Measurements from ENCODE around the gene VSTM4.

Gene VSTM4

GRCh38 chr10:49086889-49087288 is 28.4 kb downstream of the VSTM4 start:
- Histone ChIP-seq H3K27me3 (ENCODE audit: insufficient read depth, poor library complexity, severe bottlenecking) (no peaks in the 10 kb centered on the region), H3K4me3 (replicated peaks; ENCODE audit: insufficient read depth, low read length) (no peak overlapping the region), H3K27ac (replicated peaks) (no peak overlapping the region)
- no peak for TF ChIP-seq GABPA (IDR thresholded peaks at IDR 0.05; ENCODE audit: low read depth)
- TF ChIP-seq, protein P1, sequence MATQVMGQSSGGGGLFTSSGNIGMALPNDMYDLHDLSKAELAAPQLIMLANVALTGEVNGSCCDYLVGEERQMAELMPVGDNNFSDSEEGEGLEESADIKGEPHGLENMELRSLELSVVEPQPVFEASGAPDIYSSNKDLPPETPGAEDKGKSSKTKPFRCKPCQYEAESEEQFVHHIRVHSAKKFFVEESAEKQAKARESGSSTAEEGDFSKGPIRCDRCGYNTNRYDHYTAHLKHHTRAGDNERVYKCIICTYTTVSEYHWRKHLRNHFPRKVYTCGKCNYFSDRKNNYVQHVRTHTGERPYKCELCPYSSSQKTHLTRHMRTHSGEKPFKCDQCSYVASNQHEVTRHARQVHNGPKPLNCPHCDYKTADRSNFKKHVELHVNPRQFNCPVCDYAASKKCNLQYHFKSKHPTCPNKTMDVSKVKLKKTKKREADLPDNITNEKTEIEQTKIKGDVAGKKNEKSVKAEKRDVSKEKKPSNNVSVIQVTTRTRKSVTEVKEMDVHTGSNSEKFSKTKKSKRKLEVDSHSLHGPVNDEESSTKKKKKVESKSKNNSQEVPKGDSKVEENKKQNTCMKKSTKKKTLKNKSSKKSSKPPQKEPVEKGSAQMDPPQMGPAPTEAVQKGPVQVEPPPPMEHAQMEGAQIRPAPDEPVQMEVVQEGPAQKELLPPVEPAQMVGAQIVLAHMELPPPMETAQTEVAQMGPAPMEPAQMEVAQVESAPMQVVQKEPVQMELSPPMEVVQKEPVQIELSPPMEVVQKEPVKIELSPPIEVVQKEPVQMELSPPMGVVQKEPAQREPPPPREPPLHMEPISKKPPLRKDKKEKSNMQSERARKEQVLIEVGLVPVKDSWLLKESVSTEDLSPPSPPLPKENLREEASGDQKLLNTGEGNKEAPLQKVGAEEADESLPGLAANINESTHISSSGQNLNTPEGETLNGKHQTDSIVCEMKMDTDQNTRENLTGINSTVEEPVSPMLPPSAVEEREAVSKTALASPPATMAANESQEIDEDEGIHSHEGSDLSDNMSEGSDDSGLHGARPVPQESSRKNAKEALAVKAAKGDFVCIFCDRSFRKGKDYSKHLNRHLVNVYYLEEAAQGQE (IDR thresholded peaks at IDR 0.05; ENCODE audit: insufficient replicate concordance, low read depth), result no peak
- TF ChIP-seq SPI1 (IDR thresholded peaks at IDR 0.05; ENCODE audit: borderline replicate concordance, low read depth), result no peak
- TF ChIP-seq POLR2AphosphoS5 (IDR thresholded peaks at IDR 0.05; ENCODE audit: low read depth), result no peak
- DNase-seq (ENCODE audit: low read depth in 1 of 2, low spot score in 1 of 2), result no peak

DNA sequence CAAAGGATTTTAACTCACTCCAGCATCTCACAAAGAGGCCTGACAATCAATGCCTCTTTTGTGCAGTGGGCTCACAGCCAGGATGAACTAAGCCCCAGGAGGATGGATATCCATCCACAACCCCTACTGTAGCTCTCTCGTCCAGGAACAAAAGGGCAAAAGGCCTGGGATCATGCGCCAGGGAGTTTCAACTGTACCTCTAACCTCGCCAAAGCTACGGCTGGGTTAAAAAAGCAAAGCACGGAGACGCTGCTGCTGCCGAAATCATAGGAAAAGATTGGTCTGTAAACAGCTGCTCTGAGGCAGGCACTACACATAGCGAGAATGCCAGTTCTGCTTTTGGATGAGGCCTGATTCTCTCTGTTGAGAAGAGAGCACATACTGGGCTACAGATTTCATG is 32.1 kb downstream of the VSTM4 start:
- Histone ChIP-seq H3K27ac (replicated peaks) (no peak overlapping the region), H3K27me3 (ENCODE audit: insufficient read depth, poor library complexity, severe bottlenecking) (no peaks in the 10 kb centered on the region)

GRCh38 chr10:49082766-49083165 is 32.6 kb downstream of the VSTM4 start:
- Histone ChIP-seq H3K4me3 (replicated peaks; ENCODE audit: insufficient read depth, low read length) (no peak overlapping the region), H3K27ac (replicated peaks) (no peak overlapping the region), H3K27me3 (ENCODE audit: insufficient read depth, poor library complexity, severe bottlenecking) (no peaks in the 10 kb centered on the region)
- TF ChIP-seq CTCF (IDR thresholded peaks at IDR 0.05; ENCODE audit: insufficient read depth, low read length), result no peak
- no peak for TF ChIP-seq GABPA (IDR thresholded peaks at IDR 0.05; ENCODE audit: low read depth)
- TF ChIP-seq SPI1 (IDR thresholded peaks at IDR 0.05; ENCODE audit: borderline replicate concordance, low read depth), result no peak
- no peak for TF ChIP-seq POLR2AphosphoS5 (IDR thresholded peaks at IDR 0.05; ENCODE audit: low read depth)
- TF ChIP-seq, protein P1 (IDR thresholded peaks at IDR 0.05; ENCODE audit: insufficient replicate concordance, low read depth), result no peak
- no peak for DNase-seq (ENCODE audit: low read depth in 1 of 2, low spot score in 1 of 2)

More for the DNA sequence above, 32.1 kb downstream of the VSTM4 start:
- TF ChIP-seq GABPA (IDR thresholded peaks at IDR 0.05; ENCODE audit: low read depth), result no peak
- H3K4me3 ChIP-seq (replicated peaks; ENCODE audit: insufficient read depth, low read length), result no peak overlapping the region
- no peak for DNase-seq (ENCODE audit: low read depth in 1 of 2, low spot score in 1 of 2)

- H3K4me3 ChIP-seq (replicated peaks; ENCODE audit: insufficient read depth, low read length), result no peak overlapping the region
- DNase-seq (ENCODE audit: low read depth in 1 of 2, low spot score in 1 of 2), result no peak
- TF ChIP-seq, protein P1 (IDR thresholded peaks at IDR 0.05; ENCODE audit: insufficient replicate concordance, low read depth), result no peak
- TF ChIP-seq SPI1 (IDR thresholded peaks at IDR 0.05; ENCODE audit: borderline replicate concordance, low read depth), result no peak
- no peak for TF ChIP-seq GABPA (IDR thresholded peaks at IDR 0.05; ENCODE audit: low read depth)
- no peak for TF ChIP-seq CTCF (IDR thresholded peaks at IDR 0.05; ENCODE audit: insufficient read depth, low read length)
- no peak for TF ChIP-seq POLR2AphosphoS5 (IDR thresholded peaks at IDR 0.05; ENCODE audit: low read depth)
- no peak overlapping the region for H3K27ac ChIP-seq (replicated peaks)
- H3K27me3 ChIP-seq (ENCODE audit: insufficient read depth, poor library complexity, severe bottlenecking), result peaks cover 3% of the 10 kb centered on the region
Measured at GRCh38 chr10:49081547-49082275, 33.6 kb downstream of the VSTM4 start.

Data from HL-60 (cell line).